Measurements from ENCODE around the gene PIGR.

Gene PIGR

DNA sequence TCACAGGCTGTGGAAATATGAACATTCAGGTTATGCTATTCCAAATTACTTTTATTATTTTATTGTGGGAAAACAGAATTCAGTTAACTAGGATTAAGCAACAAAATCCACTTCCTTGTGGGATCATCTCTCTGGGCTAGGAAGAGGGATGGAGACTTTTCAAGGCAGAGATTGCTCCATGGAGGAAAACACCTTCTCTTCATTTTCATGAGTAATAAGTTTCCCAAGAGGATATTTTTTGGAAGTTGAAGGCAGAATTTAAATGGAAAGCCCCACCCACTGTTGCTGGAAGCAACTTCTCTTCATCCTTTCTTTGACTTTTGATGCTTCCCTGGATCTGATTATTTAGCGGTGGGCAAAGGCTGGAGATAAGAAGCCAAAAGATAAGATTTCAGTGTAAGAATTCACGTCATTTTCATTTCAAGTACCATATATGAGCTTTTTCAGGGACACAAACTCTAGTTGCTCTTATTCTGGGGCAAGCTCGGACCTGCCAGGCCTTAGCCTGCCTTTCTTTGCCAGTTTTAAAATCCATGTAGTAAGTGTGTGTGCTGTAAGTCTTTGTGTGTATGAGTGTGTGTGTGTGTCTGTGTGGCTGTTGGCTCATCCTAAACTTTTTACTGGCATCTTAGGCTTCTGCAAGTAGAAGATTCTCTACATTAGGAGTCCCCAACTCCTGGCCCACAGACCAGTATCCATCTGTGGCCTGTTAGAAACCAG lies 60.8 kb downstream of the PIGR start:
- DNase-seq = no peak

GRCh38 chr1:206883876-206884275 lies 62.4 kb downstream of the PIGR start:
- DNase-seq = no peak

DNA sequence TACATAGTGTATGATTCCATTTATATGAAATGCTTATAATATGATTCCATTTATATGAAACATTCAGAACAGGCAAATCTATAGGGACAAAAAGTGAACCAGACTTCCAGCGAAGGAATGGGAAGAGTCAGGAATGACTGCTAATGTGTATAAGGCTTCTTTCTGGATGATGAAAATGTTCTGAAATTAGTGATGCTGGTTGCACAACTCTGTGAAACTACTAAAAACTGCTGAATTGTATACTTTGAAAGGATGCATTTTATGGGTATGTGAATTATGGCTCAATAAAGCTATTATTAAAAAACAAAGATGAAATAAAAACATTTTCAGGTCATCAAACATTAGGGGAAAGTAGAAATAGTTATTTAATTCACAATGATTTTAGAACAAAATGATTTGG lies 63.1 kb downstream of the PIGR start:
- no peak for DNase-seq

- no peak for DNase-seq
Observed at GRCh38 chr1:206882555-206882954, 63.7 kb downstream of the PIGR start.

- no peak for DNase-seq
Observed at GRCh38 chr1:206880314-206880713, 66.0 kb downstream of the PIGR start.

Measured in NCI-H2081 treated with DMSO at 0.1 percent for 48 hours (cell line).